NCI-H146 treated with DMSO at 0.1 percent for 48 hours (cell line): ENCODE measurements around the gene KCNH1.

Experiments
- DNase-seq: peaks from one replicate; lab custom pipeline; 2025; ENCODE audit not compliant: unreplicated experiment; lab: John Stamatoyannopoulos, UW

The KCNH1 gene

DNA sequence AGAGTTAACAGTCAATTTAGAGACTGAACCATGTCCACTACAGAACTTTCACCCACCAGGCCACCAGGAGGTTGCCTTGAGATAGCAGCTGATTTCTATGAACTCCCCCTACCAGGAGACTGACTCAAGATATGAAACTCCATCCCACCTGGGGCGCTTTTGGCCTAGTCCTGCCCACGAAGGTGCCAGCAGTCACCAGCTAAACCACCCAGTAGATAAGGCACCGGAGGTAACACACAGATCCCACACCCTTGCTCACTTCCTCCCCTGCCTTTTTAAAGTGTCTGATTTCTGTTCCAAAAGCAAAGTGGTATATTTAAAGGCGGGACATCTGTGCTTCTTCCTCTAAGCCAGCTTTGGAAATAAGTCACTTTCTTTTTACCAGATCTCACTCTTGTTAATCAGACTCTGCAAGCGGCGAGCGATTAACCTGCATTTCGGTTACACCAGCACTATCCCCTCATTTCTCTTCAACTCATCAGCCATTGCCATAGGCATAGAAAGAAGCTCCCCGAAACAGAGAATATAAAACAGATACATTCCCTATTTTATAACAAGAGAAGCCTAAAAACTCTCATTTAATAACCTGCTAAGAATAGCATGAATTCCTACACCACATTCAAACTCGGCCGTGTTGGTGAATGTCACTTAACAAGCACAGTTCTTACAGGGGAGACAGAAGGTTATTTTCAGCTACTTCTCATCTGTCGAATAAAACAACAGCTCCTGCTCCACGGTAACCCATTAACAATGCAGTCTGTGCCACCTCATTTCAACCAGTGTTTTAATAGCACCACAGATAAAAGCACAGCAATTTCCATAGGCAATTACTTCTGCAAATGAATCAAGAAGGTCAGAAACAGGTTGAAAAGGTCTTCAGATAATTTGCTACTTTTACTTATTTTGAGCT lies 318.1 kb downstream of the KCNH1 start:
- DNase-seq = no peak

- DNase-seq = no peak
Measured at GRCh38 chr1:210814382-210815123, 319.4 kb downstream of the KCNH1 start.

DNA sequence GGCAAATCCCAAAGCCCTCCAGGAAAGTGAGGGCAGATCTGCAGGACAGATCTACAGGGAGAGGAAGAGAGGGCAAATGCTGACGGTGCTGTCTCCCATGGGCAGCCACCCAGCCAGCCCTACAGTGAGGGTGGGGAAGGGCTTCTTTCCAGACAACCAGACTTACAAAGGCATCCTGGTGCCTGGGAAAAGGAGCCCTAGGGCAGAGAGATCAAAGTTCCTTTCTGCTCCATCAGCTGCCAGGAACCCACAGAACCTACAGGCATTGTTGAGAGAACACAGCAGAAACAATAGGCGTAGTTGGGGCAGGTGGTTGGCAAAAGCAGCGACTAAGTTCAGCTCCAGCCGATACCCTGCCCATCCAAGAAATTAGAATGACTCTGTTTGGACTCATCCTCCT lies 332.4 kb downstream of the KCNH1 start:
- DNase-seq = no peak

DNA sequence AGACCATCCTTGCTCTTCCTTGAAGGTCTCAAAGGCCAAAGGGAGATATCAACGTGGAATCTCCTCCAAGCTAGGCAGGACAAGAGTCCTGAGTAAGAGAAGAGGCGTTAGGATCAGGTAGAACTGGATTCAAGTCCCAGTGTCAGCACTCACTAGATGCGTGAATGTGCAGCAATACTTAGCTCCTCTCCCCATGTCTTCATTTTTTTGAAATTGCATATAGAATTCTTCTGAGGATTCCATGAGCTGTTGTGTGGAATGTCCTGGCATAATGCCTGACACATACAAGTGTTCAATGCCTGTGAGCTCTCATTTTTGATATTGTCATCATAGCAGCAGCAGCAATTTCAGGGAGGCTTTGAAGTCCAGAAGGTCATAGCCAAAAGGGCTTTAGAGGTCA lies 333.2 kb downstream of the KCNH1 start:
- DNase-seq = no peak

GRCh38 chr1:210800301-210800700 lies 333.6 kb downstream of the KCNH1 start:
- no peak for DNase-seq

GRCh38 chr1:210797422-210797821 lies 336.5 kb downstream of the KCNH1 start:
- DNase-seq = no peak

GRCh38 chr1:210796421-210796820 lies 337.5 kb downstream of the KCNH1 start:
- no peak for DNase-seq

- DNase-seq = no peak
Measured at GRCh38 chr1:210794445-210794844, 339.5 kb downstream of the KCNH1 start.

GRCh38 chr1:210792250-210793102 lies 341.5 kb downstream of the KCNH1 start:
- DNase-seq = no peak

GRCh38 chr1:210790196-210790595 lies 343.8 kb downstream of the KCNH1 start:
- no peak for DNase-seq

- DNase-seq = no peak
Measured at GRCh38 chr1:210787800-210788199, 346.1 kb downstream of the KCNH1 start.

- no peak for DNase-seq
Measured at GRCh38 chr1:210786546-210786945, 347.4 kb downstream of the KCNH1 start.

- DNase-seq = no peak
Measured at GRCh38 chr1:210783925-210784324, 350.0 kb downstream of the KCNH1 start.

DNA sequence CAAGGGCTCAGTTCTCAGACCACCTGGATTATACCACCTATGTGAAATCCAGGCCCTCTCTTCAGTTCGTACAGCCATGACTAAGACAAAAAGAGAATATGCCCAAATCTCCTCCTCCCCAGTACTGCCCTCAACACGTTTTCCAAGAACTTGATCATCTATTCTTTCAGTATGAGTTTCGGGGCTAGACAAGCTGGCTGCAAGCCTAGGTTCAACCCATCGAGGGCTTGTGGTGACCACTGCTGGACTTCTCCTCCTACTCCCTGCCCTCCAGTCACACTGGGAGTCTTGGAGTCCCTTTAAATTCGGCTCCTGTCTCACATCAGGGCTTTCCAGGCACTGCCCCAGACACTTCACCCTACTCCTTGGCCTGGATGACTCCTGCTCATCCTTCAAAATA lies 352.3 kb downstream of the KCNH1 start:
- no peak for DNase-seq

GRCh38 chr1:210779269-210779668 lies 354.7 kb downstream of the KCNH1 start:
- no peak for DNase-seq

DNA sequence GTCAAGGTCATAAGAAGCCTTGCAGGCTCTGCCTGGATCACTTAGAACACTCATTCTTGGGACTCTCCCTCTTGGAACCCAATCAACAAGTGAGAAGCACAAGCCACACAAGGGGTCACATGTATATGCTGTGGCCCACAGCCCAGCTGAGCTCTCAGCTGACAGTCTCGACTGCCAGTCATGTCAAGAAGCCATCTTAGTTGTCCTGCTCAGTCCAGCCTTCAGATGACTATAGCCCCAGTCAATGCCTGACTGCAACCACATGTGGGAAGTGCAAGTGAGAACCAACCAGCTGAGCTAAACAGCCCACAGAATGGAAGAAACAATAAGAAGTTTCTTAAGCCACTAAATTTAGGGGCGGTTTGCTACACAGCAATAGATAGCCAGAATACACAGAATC lies 356.0 kb downstream of the KCNH1 start:
- DNase-seq = no peak

DNA sequence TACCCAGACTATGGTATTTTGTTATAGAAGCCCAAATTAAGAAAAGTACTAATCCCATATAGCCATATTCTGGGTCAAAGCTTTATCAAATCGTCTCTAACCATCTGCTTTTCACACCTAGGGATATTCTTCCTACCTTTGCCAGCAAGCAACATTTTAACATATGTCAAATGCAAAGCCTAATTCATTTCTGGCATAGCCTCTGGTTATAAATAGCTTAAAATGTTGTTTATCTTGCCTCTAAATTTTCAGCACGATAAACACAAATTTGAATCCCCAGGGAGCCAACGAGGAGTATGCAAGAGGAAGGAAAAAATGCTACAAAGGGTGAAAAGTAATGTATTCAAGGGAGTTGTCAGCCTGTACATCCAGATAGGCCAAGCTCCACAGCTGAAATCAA lies 357.2 kb downstream of the KCNH1 start:
- no peak for DNase-seq

- no peak for DNase-seq
Measured at GRCh38 chr1:210775289-210775688, 358.7 kb downstream of the KCNH1 start.

DNA sequence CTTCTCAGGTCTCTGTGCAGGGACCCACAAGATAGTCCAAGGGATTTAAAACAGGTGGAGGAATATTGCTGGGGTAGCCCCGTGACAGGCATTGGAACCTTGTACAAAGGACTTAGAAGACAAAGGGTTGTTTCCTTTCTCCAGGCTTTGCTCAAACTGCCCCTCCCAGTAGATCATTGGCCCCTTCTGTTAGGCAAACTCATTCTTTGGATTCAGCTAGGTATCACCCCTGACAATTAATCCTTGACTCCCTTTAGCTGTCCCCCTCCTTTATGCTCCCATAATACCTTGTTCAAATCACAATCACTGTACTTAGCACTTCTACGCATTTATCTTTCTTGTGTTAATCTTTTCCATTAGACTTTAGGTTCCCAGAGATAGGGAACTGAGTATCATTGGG lies 360.5 kb downstream of the KCNH1 start:
- no peak for DNase-seq

DNA sequence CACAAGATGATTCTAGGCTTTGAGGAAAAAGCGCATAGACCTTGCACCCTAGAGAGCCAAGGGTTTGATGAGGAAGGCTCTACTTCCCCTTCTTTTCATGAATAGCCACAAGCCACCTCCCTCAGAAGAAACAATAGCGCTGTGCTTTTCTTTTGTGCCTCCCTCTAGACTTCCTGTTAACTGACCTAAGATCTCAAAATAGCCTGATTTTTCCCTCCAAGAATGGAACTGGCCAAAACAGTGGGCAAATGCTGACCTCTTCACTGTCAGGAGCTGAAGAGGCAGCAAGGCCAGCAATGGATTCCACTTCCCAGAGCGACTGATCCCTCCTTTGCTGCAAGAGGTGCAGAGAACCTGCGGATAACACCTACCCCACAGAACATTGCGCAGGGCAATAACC lies 362.8 kb downstream of the KCNH1 start:
- DNase-seq = no peak

DNA sequence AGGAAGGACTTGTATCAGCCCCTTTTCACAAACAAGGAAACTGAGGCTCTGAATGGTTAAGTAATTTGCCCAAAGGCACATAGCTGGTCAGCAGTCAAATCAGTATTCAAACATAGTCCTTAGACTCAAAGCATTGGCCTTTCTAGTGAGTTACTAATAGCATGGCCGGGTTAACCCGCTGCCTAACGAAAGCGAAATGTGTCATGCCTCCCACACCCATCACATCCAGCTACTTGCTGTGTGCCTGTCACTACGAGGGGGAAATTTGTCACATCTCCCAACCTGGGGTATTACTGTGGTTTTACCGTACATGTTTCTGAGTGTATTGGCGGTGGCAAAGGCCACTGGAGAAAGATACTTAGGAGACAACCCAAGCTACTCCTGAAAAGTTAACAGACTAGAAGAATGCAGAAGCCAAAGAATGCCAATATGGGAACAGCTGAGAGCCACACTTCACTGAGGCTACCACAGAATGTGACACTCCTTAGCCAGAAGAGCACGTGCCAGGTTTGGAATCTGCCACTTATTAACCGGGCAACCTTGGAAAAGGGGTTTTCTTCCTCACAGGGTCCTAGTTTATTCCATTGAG lies 363.5 kb downstream of the KCNH1 start:
- DNase-seq = no peak
